Stimulated activated CD4-positive, alpha-beta T cell treated with anti-CD3 and anti-CD28 coated beads, Interleukin-1b, Interleukin-23, amount 100 ng/mL, for 48 hours (primary cell): ENCODE data around the gene TM9SF3.
"Not testable (repeated sequence)": the region's sequence is repeated elsewhere in the genome, so short reads cannot be mapped to it uniquely, and the experiment has no call there.

Experiments
- DNase-seq: peaks from one replicate; pipeline ENCODE4 v3.0.0-alpha.2; 2020

TM9SF3 gene

GRCh38 chr10:96596422-96597407 is 9.9 kb upstream of the TM9SF3 start:
- DNase-seq: no peak

- no peak for DNase-seq
Observed at GRCh38 chr10:96595741-96596140, 8.9 kb upstream of the TM9SF3 start.

GRCh38 chr10:96591946-96592345 is 5.1 kb upstream of the TM9SF3 start:
- DNase-seq: no peak

- peak; percentile 57 for DNase-seq
Observed at GRCh38 chr10:96588616-96589419, 2.0 kb upstream of the TM9SF3 start.

GRCh38 chr10:96588060-96588554 is 1.3 kb upstream of the TM9SF3 start:
- no peak for DNase-seq

- DNase-seq: peak; percentile 52
Observed at GRCh38 chr10:96587264-96588059, 650 bp upstream of the TM9SF3 start.

- DNase-seq: no peak
Observed at GRCh38 chr10:96585736-96586418, 935 bp downstream of the TM9SF3 start.

GRCh38 chr10:96584474-96584873 is 2.3 kb downstream of the TM9SF3 start:
- no peak for DNase-seq

GRCh38 chr10:96584035-96584434 is 2.8 kb downstream of the TM9SF3 start:
- no peak for DNase-seq

- DNase-seq: no peak
Observed at GRCh38 chr10:96579133-96579532, 7.7 kb downstream of the TM9SF3 start.

GRCh38 chr10:96578633-96579032 is 8.2 kb downstream of the TM9SF3 start:
- DNase-seq: no peak

- no peak for DNase-seq
Observed at GRCh38 chr10:96578022-96578421, 8.8 kb downstream of the TM9SF3 start.

GRCh38 chr10:96577069-96577468 is 9.7 kb downstream of the TM9SF3 start:
- DNase-seq: no peak

- DNase-seq: no peak
Observed at GRCh38 chr10:96576277-96576980, 10.4 kb downstream of the TM9SF3 start.

GRCh38 chr10:96574564-96574963 is 12.2 kb downstream of the TM9SF3 start:
- DNase-seq: not testable (repeated sequence)

GRCh38 chr10:96573036-96573435 is 13.8 kb downstream of the TM9SF3 start:
- no peak for DNase-seq

- DNase-seq: no peak
Observed at GRCh38 chr10:96570983-96571964, 15.5 kb downstream of the TM9SF3 start.

- DNase-seq: no peak
Observed at GRCh38 chr10:96570511-96570910, 16.3 kb downstream of the TM9SF3 start.

- DNase-seq: no peak
Observed at GRCh38 chr10:96568402-96568801, 18.4 kb downstream of the TM9SF3 start.

GRCh38 chr10:96565774-96566173 is 21.0 kb downstream of the TM9SF3 start:
- DNase-seq: no peak
